HEK293 (cell line): ENCODE results near the gene CHRM4.

Source experiments
- CTCF ChIA-PET: fragments of 350-600 bp; formaldehyde crosslinking; extraction: SDS; loops from one replicate; lab custom pipeline; 2021; ENCODE audit warnings: antibody characterized with exemption; lab: Yijun Ruan, JAX
- POLR2A ChIA-PET: fragments of 300-600 bp; formaldehyde crosslinking; extraction: SDS; loops from one replicate; lab custom pipeline; 2020; ENCODE audit warnings: antibody characterized with exemption, inconsistent platforms; lab: Yijun Ruan, JAX
- H3K27ac ChIP-seq: fragments of 200-500 bp; sonication (Bioruptor generic); 2 replicates; pipeline ENCODE4 v1.5.1; 2014; ENCODE audit warnings: low read depth, low read length, control low read depth, inconsistent platforms; ENCODE audit errors: extremely low read depth
- H3K36me3 ChIP-seq, 2 experiments: fragments of 200-500 bp in 1 of 2; sonication (Bioruptor generic) in 1 of 2; 1 replicate in 1 of 2; 2 replicates in 1 of 2; pipeline ENCODE4 v1.5.1; 2014 to 2017; ENCODE audit warnings: inconsistent platforms in 2 of 2, low read length in 2 of 2; ENCODE audit not compliant: control insufficient read depth in 2 of 2, insufficient read depth in 1 of 2
- H3K4me1 ChIP-seq: fragments of 200-500 bp; sonication (Bioruptor generic); 2 replicates; pipeline ENCODE4 v1.5.1; 2014; ENCODE audit warnings: mild to moderate bottlenecking, low read length, inconsistent platforms; ENCODE audit not compliant: control insufficient read depth, insufficient read depth
- H3K4me3 ChIP-seq: 2 replicates; pipeline ENCODE4 v1.5.1; 2011; ENCODE audit warnings: low read depth, mild to moderate bottlenecking, control low read depth, low read length, moderate library complexity
- H3K9me3 ChIP-seq: fragments of 200-500 bp; sonication (Bioruptor generic); 2 replicates; pipeline ENCODE4 v1.5.1; 2014; ENCODE audit warnings: low read depth, low read length, inconsistent platforms; ENCODE audit not compliant: control insufficient read depth, insufficient read depth
- GLIS1 ChIP-seq: fragments of 450-650 bp; formaldehyde crosslinking; IDR thresholded peaks from 2 replicates; pipeline ENCODE4 v1.5.1; 2016; ENCODE audit warnings: missing biosample characterization, missing genetic modification characterization
- GLIS2 ChIP-seq: fragments of 450-650 bp; formaldehyde crosslinking; IDR thresholded peaks from 2 replicates; pipeline ENCODE4 v1.5.1; 2016; ENCODE audit warnings: missing biosample characterization, missing genetic modification characterization
- KLF9 ChIP-seq: fragments of 450-650 bp; formaldehyde crosslinking; IDR thresholded peaks from 2 replicates; pipeline ENCODE4 v1.5.1; 2016; ENCODE audit warnings: missing biosample characterization, missing genetic modification characterization, low read depth
- SCRT2 ChIP-seq: fragments of 450-650 bp; formaldehyde crosslinking; IDR thresholded peaks from 2 replicates; pipeline ENCODE4 v1.5.1; 2016; ENCODE audit warnings: missing biosample characterization, missing genetic modification characterization
- SP2 ChIP-seq: fragments of 450-650 bp; formaldehyde crosslinking; IDR thresholded peaks from 2 replicates; pipeline ENCODE4 v1.5.1; 2016; ENCODE audit warnings: missing biosample characterization, missing genetic modification characterization
- YY2 ChIP-seq: fragments of 450-650 bp; formaldehyde crosslinking; IDR thresholded peaks from 2 replicates; pipeline ENCODE4 v1.5.1; 2016; ENCODE audit warnings: missing biosample characterization, missing genetic modification characterization
- ZBTB48 ChIP-seq: fragments of 450-650 bp; formaldehyde crosslinking; IDR thresholded peaks from 2 replicates; pipeline ENCODE4 v1.5.1; 2016; ENCODE audit warnings: missing biosample characterization, missing genetic modification characterization
- ZIC2 ChIP-seq: fragments of 450-650 bp; formaldehyde crosslinking; IDR thresholded peaks from 2 replicates; pipeline ENCODE4 v1.5.1; 2016; ENCODE audit warnings: missing biosample characterization, missing genetic modification characterization
- ZNF114 ChIP-seq: fragments of 450-650 bp; formaldehyde crosslinking; IDR thresholded peaks from 2 replicates; pipeline ENCODE4 v1.5.0; 2017; ENCODE audit warnings: missing biosample characterization, missing genetic modification characterization
- ZNF292 ChIP-seq: fragments of 450-650 bp; formaldehyde crosslinking; IDR thresholded peaks from 2 replicates; pipeline ENCODE4 v1.5.1; 2016; ENCODE audit warnings: low read depth, missing biosample characterization, missing genetic modification characterization, borderline replicate concordance
- ZNF391 ChIP-seq: fragments of 450-650 bp; formaldehyde crosslinking; IDR thresholded peaks from 2 replicates; pipeline ENCODE4 v1.5.1; 2016; ENCODE audit warnings: low read depth, missing biosample characterization, missing genetic modification characterization, borderline replicate concordance
- ZNF398 ChIP-seq: fragments of 450-650 bp; formaldehyde crosslinking; IDR thresholded peaks from 2 replicates; pipeline ENCODE4 v1.5.1; 2017; ENCODE audit warnings: missing biosample characterization, missing genetic modification characterization
- ZNF544 ChIP-seq: fragments of 450-650 bp; formaldehyde crosslinking; IDR thresholded peaks from 2 replicates; pipeline ENCODE4 v1.5.0; 2017; ENCODE audit warnings: missing biosample characterization, missing genetic modification characterization
- ZNF623 ChIP-seq: fragments of 450-650 bp; formaldehyde crosslinking; IDR thresholded peaks from 2 replicates; pipeline ENCODE4 v1.5.1; 2016; ENCODE audit warnings: missing biosample characterization, missing genetic modification characterization
- ZNF664 ChIP-seq: fragments of 450-650 bp; formaldehyde crosslinking; IDR thresholded peaks from 2 replicates; pipeline ENCODE4 v1.5.1; 2016; ENCODE audit warnings: missing biosample characterization, missing genetic modification characterization
- ZNF777 ChIP-seq: fragments of 450-650 bp; formaldehyde crosslinking; IDR thresholded peaks from 2 replicates; pipeline ENCODE4 v1.5.1; 2017; ENCODE audit warnings: missing biosample characterization, missing genetic modification characterization, borderline replicate concordance
- ZNF830 ChIP-seq: fragments of 450-650 bp; IDR thresholded peaks from 2 replicates; pipeline ENCODE4 v1.5.0; 2018; ENCODE audit warnings: missing biosample characterization, missing genetic modification characterization, low read depth, mild to moderate bottlenecking, moderate library complexity
- ZSCAN18 ChIP-seq: fragments of 450-650 bp; formaldehyde crosslinking; IDR thresholded peaks from 2 replicates; pipeline ENCODE4 v1.5.1; 2016; ENCODE audit warnings: missing biosample characterization, missing genetic modification characterization
- TF ChIP-seq, protein P1 (sequence below): fragments of 450-650 bp; formaldehyde crosslinking; IDR thresholded peaks from 2 replicates; pipeline ENCODE4 v1.5.1; 2016; ENCODE audit warnings: missing biosample characterization, missing genetic modification characterization, low read depth
- TF ChIP-seq, protein P2 (sequence below): fragments of 450-650 bp; formaldehyde crosslinking; IDR thresholded peaks from 2 replicates; pipeline ENCODE4 v1.5.1; 2017; ENCODE audit warnings: missing biosample characterization, missing genetic modification characterization
- TF ChIP-seq, protein P3 (sequence below): fragments of 450-650 bp; formaldehyde crosslinking; IDR thresholded peaks from 2 replicates; pipeline ENCODE4 v1.5.1; 2016; ENCODE audit warnings: missing biosample characterization, missing genetic modification characterization

The CHRM4 gene

GRCh38 chr11:46379482-46380293, 11.9 kb downstream of the CHRM4 start (continued):
- TF ChIP-seq ZIC2 (tag by site-specific recombination), result peak; percentile 96
- peak; percentile 90 for TF ChIP-seq ZBTB48 (tag by site-specific recombination)
- peak; percentile 22; the same call in 1 of the 2 replicates for TF ChIP-seq SCRT2 (tag by site-specific recombination)

DNA sequence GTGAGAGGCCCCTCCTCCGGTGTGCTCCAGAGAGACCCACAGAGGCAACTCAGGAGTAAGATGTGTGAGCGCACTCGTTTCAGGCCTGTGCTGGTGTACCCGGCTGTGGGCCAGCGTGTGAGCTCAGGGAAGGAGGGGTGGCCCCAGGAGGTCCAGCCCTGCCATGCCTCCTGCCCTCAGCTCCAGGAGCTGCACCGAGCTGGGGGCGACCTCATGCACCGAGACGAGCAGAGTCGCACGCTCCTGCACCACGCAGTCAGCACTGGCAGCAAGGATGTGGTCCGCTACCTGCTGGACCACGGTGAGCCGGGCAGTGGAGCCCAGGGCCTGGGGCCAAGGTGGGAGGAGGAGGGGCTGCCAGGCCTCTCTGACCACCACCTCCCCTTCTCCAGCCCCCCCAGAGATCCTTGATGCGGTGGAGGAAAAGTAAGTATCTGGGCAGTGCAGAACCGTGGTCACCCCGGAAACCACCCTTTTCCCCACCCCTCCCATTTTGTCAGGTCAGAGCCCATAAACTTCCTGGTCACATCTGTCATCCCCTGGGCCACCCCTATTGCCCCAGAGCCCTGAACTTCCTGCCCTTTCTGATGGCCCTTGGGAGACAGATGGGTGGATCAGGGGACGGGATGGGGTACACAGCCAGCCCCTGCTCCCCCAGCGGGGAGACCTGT, 12.6 kb downstream of the CHRM4 start:
- CTCF ChIA-PET, result interaction anchor here (0.5 to 4.0 kb wide), 6 partner anchors 10 to 140 kb away, joined by 3 to 18 read pairs (median 4); no protein-coding TSS in a partner anchor
- POLR2A ChIA-PET, result interaction anchor here (1.0 to 1.4 kb wide), 3 partner anchors 10 to 22 kb away, joined by 3 to 4 read pairs (median 4); no protein-coding TSS in a partner anchor
- no peak overlapping the region for H3K27ac ChIP-seq

DNA sequence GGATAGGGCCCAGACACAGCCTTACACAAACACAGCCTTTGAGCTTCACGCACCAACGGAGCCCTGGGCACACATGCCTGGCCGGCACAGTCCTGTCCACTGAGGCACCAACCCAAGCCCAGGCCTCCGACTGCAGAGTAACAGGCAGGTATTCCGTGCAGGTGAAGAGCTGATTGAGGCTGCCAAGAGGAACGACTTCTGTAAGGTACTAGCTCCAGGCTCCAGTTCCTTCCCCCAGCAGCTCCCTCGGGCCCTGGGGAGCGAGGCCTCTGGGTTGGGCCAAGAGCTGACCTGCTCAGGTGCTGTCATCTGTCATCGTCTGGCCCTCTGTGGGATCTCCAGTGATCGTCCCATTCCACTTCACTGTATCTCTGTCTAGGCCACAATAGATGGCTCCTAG, 13.3 kb downstream of the CHRM4 start:
- Histone ChIP-seq H3K9me3 (no peaks in the 10 kb centered on the region), H3K4me3 (no peak overlapping the region), H3K4me1 (no peaks in the 10 kb centered on the region), H3K27ac (no peak overlapping the region), H3K36me3 (peaks cover 0 to 54% of the 10 kb centered on the region in 2 experiments; a peak in 1 of 3 replicates)
- ChIA-PET POLR2A (interaction anchor here (1.0 to 1.4 kb wide), 2 partner anchors 14 to 21 kb away, joined by 4 read pairs; no protein-coding TSS in a partner anchor), CTCF (interaction anchor here (0.6 to 4.0 kb wide), 7 partner anchors 8 to 237 kb away, joined by 4 to 18 read pairs (median 5); partner anchors contain the start of gene DGKZ)
- TF ChIP-seq ZNF391 (tag by site-specific recombination), result no peak
- TF ChIP-seq ZSCAN18 (tag by site-specific recombination), result no peak
- no peak for TF ChIP-seq KLF9
- TF ChIP-seq YY2 (tag by site-specific recombination), result no peak
- TF ChIP-seq, protein P1, sequence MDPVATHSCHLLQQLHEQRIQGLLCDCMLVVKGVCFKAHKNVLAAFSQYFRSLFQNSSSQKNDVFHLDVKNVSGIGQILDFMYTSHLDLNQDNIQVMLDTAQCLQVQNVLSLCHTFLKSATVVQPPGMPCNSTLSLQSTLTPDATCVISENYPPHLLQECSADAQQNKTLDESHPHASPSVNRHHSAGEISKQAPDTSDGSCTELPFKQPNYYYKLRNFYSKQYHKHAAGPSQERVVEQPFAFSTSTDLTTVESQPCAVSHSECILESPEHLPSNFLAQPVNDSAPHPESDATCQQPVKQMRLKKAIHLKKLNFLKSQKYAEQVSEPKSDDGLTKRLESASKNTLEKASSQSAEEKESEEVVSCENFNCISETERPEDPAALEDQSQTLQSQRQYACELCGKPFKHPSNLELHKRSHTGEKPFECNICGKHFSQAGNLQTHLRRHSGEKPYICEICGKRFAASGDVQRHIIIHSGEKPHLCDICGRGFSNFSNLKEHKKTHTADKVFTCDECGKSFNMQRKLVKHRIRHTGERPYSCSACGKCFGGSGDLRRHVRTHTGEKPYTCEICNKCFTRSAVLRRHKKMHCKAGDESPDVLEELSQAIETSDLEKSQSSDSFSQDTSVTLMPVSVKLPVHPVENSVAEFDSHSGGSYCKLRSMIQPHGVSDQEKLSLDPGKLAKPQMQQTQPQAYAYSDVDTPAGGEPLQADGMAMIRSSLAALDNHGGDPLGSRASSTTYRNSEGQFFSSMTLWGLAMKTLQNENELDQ (tag by site-specific recombination), result no peak
- TF ChIP-seq ZNF292 (tag by site-specific recombination), result no peak
- no peak for TF ChIP-seq ZNF114
- TF ChIP-seq, protein P2, sequence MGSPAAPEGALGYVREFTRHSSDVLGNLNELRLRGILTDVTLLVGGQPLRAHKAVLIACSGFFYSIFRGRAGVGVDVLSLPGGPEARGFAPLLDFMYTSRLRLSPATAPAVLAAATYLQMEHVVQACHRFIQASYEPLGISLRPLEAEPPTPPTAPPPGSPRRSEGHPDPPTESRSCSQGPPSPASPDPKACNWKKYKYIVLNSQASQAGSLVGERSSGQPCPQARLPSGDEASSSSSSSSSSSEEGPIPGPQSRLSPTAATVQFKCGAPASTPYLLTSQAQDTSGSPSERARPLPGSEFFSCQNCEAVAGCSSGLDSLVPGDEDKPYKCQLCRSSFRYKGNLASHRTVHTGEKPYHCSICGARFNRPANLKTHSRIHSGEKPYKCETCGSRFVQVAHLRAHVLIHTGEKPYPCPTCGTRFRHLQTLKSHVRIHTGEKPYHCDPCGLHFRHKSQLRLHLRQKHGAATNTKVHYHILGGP (tag by site-specific recombination), result no peak
- no peak for TF ChIP-seq SP2 (tag by site-specific recombination)
- no peak for TF ChIP-seq ZNF623 (tag by site-specific recombination)
- no peak for TF ChIP-seq ZNF830
- TF ChIP-seq, protein P3, sequence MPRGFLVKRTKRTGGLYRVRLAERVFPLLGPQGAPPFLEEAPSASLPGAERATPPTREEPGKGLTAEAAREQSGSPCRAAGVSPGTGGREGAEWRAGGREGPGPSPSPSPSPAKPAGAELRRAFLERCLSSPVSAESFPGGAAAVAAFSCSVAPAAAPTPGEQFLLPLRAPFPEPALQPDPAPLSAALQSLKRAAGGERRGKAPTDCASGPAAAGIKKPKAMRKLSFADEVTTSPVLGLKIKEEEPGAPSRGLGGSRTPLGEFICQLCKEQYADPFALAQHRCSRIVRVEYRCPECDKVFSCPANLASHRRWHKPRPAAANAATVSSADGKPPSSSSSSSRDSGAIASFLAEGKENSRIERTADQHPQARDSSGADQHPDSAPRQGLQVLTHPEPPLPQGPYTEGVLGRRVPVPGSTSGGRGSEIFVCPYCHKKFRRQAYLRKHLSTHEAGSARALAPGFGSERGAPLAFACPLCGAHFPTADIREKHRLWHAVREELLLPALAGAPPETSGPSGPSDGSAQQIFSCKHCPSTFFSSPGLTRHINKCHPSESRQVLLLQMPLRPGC, result no peak
- no peak for TF ChIP-seq SCRT2 (tag by site-specific recombination)
- no peak for TF ChIP-seq ZNF664 (tag by site-specific recombination)

More for the DNA sequence above, 12.6 kb downstream of the CHRM4 start:
- Histone ChIP-seq H3K4me1 (no peaks in the 10 kb centered on the region), H3K36me3 (peaks cover 0 to 56% of the 10 kb centered on the region in 2 experiments; a peak in 1 of 3 replicates), H3K9me3 (no peaks in the 10 kb centered on the region), H3K4me3 (no peak overlapping the region)
- TF ChIP-seq GLIS2 (tag by site-specific recombination) (peak; percentile 61), ZIC2 (tag by site-specific recombination) (0 out of 2 replicates have a peak, but pooled peaks have one; percentile 32), ZNF777 (tag by site-specific recombination) (no peak), ZNF292 (tag by site-specific recombination) (no peak), ZNF398 (tag by site-specific recombination) (no peak), GLIS1 (peak; percentile 47), ZNF544 (tag by site-specific recombination) (no peak)
